Middle frontal gyrus (tissue), 1 donor: ENCODE data around the gene MMP24.

ENCODE experiments used
- DNase-seq: peaks from one replicate; pipeline ENCODE4 v3.0.0-alpha.2; 2015; ENCODE audit warnings: low spot score; ENCODE audit errors: extremely low spot score

MMP24 gene

GRCh38 chr20:35277531-35278395, 51.3 kb downstream of the MMP24 start, which contains the start of gene MMP24OS:
Gene MMP24OS, minus strand, starts transcription at chr20:35278122. Its CDS starts 193 bp downstream, at chr20:35277929.
- DNase-seq, result peak; percentile 84

- DNase-seq, result no peak
These were observed 52.5 kb downstream of the MMP24 start for GRCh38 chr20:35279040-35279439.

GRCh38 chr20:35279533-35280174, 53.2 kb downstream of the MMP24 start:
- no peak for DNase-seq

GRCh38 chr20:35280523-35280922, 54.0 kb downstream of the MMP24 start:
- no peak for DNase-seq

- no peak for DNase-seq
These were observed 55.1 kb downstream of the MMP24 start for GRCh38 chr20:35281506-35282101.

- DNase-seq, result no peak
These were observed 57.2 kb downstream of the MMP24 start for GRCh38 chr20:35283441-35284266.

GRCh38 chr20:35284267-35284991, 57.9 kb downstream of the MMP24 start, which contains the start of gene EIF6:
Gene EIF6, minus strand, starts transcription at chr20:35284772. Its CDS starts 285 bp downstream, at chr20:35284487.
- DNase-seq, result peak; percentile 58

GRCh38 chr20:35284992-35285805, 58.7 kb downstream of the MMP24 start:
- DNase-seq, result no peak

GRCh38 chr20:35285806-35286076, 59.3 kb downstream of the MMP24 start:
- DNase-seq, result no peak

- no peak for DNase-seq
These were observed 59.8 kb downstream of the MMP24 start for GRCh38 chr20:35286077-35286898.

- DNase-seq, result no peak
These were observed 60.5 kb downstream of the MMP24 start for GRCh38 chr20:35286899-35287508.

- no peak for DNase-seq
These were observed 61.2 kb downstream of the MMP24 start for GRCh38 chr20:35287509-35288324.

GRCh38 chr20:35288325-35289060, 62.0 kb downstream of the MMP24 start:
- no peak for DNase-seq

- DNase-seq, result no peak
These were observed 63.8 kb downstream of the MMP24 start for GRCh38 chr20:35290186-35290886.

- DNase-seq, result no peak
These were observed 64.5 kb downstream of the MMP24 start for GRCh38 chr20:35290887-35291417.
